ENCODE measurements around the gene CORO6. TPM values are rescaled to one million over a fixed set of nuclear protein-coding genes. Genes with fewer than 3 reads are reported as not detected.

The CORO6 gene
- polyA plus RNA-seq, 2 of the 4 experiments (the other 2 are of a cell fraction): 5.0 to 10.1 TPM

DNA sequence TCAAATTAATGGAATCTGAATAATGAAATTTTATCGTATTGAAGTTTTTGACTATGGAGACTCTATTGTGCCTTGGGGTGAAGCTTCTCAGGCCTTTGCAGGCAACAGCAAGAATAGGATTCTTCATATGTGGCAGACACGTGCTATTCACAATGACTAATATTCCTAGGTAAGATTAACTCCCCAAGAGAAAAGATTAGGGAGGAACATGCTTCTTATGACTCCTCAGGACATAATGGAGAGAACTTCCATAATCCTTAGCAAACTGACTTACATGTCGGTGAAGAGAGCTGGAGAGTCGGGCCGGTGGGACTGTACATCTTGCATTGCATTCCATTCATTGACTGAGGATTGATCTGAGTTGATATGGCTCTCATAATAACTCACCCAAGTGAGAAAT is 48.9 kb upstream of the CORO6 start:
- H3K9me3 ChIP-seq: no peaks in the 10 kb centered on the region
- DNase-seq (ENCODE audit: low read depth in 1 of 2, low spot score in 1 of 2) (no peak), ATAC-seq (no peak), FAIRE-seq (peak; percentile 36)
- 0 out of 3 replicates have a peak, but pooled peaks cover 3% of the 10 kb centered on the region for H3K4me1 ChIP-seq
- ChIA-PET CTCF (interaction anchor here (0.8 to 2.4 kb wide), 5 partner anchors 15 to 260 kb away, joined by 3 to 7 read pairs (median 6); no protein-coding TSS in a partner anchor), POLR2A (no interaction called here)
- no peak for TF ChIP-seq HEYL (CRISPR knock-in tag; IDR thresholded peaks at IDR 0.05)
- no peak for TF ChIP-seq RARB (CRISPR knock-in tag; IDR thresholded peaks at IDR 0.05)
- no peak for TF ChIP-seq ZSCAN20 (CRISPR knock-in tag; IDR thresholded peaks at IDR 0.05)
- no peak for TF ChIP-seq BHLHE40 (IDR thresholded peaks at IDR 0.05; ENCODE audit: low read depth, low read length)
- no peak for TF ChIP-seq CEBPB (IDR thresholded peaks at IDR 0.05)
- TF ChIP-seq CHD4 (IDR thresholded peaks at IDR 0.05; ENCODE audit: borderline replicate concordance): no peak
- no peak for TF ChIP-seq JUNB (IDR thresholded peaks at IDR 0.05)
- no peak for TF ChIP-seq ZC3H11A (IDR thresholded peaks at IDR 0.05)
- TF ChIP-seq PHF8 (IDR thresholded peaks at IDR 0.05; ENCODE audit: borderline replicate concordance, low read depth): no peak
- TF ChIP-seq HOXB13 (CRISPR knock-in tag; IDR thresholded peaks at IDR 0.05; ENCODE audit: low read depth): no peak
- no peak for TF ChIP-seq CBX8 (IDR thresholded peaks at IDR 0.05)
- TF ChIP-seq NFE2L2 (conservative IDR thresholded peaks at IDR 0.05; ENCODE audit: low read length): no peak
- TF ChIP-seq KDM5A (IDR thresholded peaks at IDR 0.05): no peak
- no peak for TF ChIP-seq JUN (IDR thresholded peaks at IDR 0.05)
- no peak for TF ChIP-seq USF2 (IDR thresholded peaks at IDR 0.05)
- TF ChIP-seq CHD2 (IDR thresholded peaks at IDR 0.05; ENCODE audit: low read length, partially characterized antibody): no peak
- no peak for TF ChIP-seq E2F6 (IDR thresholded peaks at IDR 0.05; ENCODE audit: borderline replicate concordance, low read depth)
- no peak for TF ChIP-seq POLR2A (IDR thresholded peaks at IDR 0.05; ENCODE audit: low read length)
- no peak for TF ChIP-seq FOSB (CRISPR knock-in tag; IDR thresholded peaks at IDR 0.05)
- no peak for TF ChIP-seq NPAS2 (CRISPR knock-in tag; IDR thresholded peaks at IDR 0.05; ENCODE audit: borderline replicate concordance)
- 90% methylated on average over 5 of the region's 5 CpGs for WGBS (ENCODE audit: missing lambda C conversion rate)
- H3K4me2 ChIP-seq: no peak overlapping the region
- no peak overlapping the region for H3K27ac ChIP-seq
- no peak overlapping the region for H3K4me3 ChIP-seq

DNA sequence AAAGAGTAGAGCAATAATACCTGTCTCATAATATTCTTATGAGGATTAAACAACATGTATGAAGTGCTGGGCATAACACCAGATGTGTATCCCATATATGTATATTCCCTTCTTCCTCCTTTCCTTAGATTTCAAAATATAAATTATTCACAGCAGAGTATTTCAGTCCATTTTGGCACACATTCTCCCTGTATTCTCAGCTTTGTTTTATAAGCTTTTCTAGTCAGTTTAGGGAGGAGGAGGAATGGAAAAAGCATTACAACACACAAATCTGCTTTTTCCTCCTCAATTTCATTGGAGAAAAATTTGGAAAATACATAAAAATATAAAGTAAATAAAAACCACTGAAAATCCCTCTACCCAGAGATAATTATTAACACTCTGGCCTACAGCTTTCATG is 46.6 kb upstream of the CORO6 start:
- Histone ChIP-seq H3K4me2 (no peak overlapping the region), H3K27ac (no peak overlapping the region), H3K4me3 (no peak overlapping the region), H3K9me3 (no peaks in the 10 kb centered on the region), H3K4me1 (peaks cover 16% of the 10 kb centered on the region)
- ChIA-PET CTCF (interaction anchor here (1.0 to 2.9 kb wide), 4 partner anchors 13 to 424 kb away, joined by 3 to 10 read pairs (median 6); no protein-coding TSS in a partner anchor), POLR2A (no interaction called here)
- no peak for TF ChIP-seq POLR2AphosphoS2 (conservative IDR thresholded peaks at IDR 0.05; ENCODE audit: low read length)
- TF ChIP-seq GATA3 (IDR thresholded peaks at IDR 0.05; ENCODE audit: borderline replicate concordance): no peak
- no peak for TF ChIP-seq SMC3 (IDR thresholded peaks at IDR 0.05)
- no peak for TF ChIP-seq SREBF2 (IDR thresholded peaks at IDR 0.05)
- no peak for TF ChIP-seq ZNF302 (CRISPR knock-in tag; IDR thresholded peaks at IDR 0.05)
- no peak for TF ChIP-seq NPAS2 (CRISPR knock-in tag; IDR thresholded peaks at IDR 0.05; ENCODE audit: borderline replicate concordance)
- DNase-seq (ENCODE audit: low read depth in 1 of 2, low spot score in 1 of 2): no peak
- FAIRE-seq: no peak
- ATAC-seq: no peak

GRCh38 chr17:29667969-29668368 is 45.3 kb upstream of the CORO6 start:
- H3K27ac ChIP-seq: no peak overlapping the region
- H3K4me1 ChIP-seq: peaks cover 27% of the 10 kb centered on the region
- DNase-seq (ENCODE audit: low read depth in 1 of 2, low spot score in 1 of 2): no peak
- ATAC-seq: no peak
- no peak for TF ChIP-seq MAFK (IDR thresholded peaks at IDR 0.05; ENCODE audit: partially characterized antibody)
- no peak for TF ChIP-seq PHF8 (IDR thresholded peaks at IDR 0.05; ENCODE audit: borderline replicate concordance, low read depth)
- no peak for TF ChIP-seq POLR2A (IDR thresholded peaks at IDR 0.05; ENCODE audit: low read length)
- TF ChIP-seq NFE2L2 (conservative IDR thresholded peaks at IDR 0.05; ENCODE audit: low read length): no peak
- TF ChIP-seq, protein P1, sequence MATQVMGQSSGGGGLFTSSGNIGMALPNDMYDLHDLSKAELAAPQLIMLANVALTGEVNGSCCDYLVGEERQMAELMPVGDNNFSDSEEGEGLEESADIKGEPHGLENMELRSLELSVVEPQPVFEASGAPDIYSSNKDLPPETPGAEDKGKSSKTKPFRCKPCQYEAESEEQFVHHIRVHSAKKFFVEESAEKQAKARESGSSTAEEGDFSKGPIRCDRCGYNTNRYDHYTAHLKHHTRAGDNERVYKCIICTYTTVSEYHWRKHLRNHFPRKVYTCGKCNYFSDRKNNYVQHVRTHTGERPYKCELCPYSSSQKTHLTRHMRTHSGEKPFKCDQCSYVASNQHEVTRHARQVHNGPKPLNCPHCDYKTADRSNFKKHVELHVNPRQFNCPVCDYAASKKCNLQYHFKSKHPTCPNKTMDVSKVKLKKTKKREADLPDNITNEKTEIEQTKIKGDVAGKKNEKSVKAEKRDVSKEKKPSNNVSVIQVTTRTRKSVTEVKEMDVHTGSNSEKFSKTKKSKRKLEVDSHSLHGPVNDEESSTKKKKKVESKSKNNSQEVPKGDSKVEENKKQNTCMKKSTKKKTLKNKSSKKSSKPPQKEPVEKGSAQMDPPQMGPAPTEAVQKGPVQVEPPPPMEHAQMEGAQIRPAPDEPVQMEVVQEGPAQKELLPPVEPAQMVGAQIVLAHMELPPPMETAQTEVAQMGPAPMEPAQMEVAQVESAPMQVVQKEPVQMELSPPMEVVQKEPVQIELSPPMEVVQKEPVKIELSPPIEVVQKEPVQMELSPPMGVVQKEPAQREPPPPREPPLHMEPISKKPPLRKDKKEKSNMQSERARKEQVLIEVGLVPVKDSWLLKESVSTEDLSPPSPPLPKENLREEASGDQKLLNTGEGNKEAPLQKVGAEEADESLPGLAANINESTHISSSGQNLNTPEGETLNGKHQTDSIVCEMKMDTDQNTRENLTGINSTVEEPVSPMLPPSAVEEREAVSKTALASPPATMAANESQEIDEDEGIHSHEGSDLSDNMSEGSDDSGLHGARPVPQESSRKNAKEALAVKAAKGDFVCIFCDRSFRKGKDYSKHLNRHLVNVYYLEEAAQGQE (IDR thresholded peaks at IDR 0.05): no peak
- no peak for TF ChIP-seq ZNF302 (CRISPR knock-in tag; IDR thresholded peaks at IDR 0.05)
- TF ChIP-seq NR3C1 (IDR thresholded peaks at IDR 0.05): no peak
- TF ChIP-seq RFX5 (IDR thresholded peaks at IDR 0.05): no peak
- no peak for TF ChIP-seq SREBF2 (IDR thresholded peaks at IDR 0.05)
- no peak for TF ChIP-seq CHD2 (IDR thresholded peaks at IDR 0.05; ENCODE audit: low read length, partially characterized antibody)
- H3K9me3 ChIP-seq: no peaks in the 10 kb centered on the region
- H3K4me2 ChIP-seq: no peak overlapping the region
- ChIA-PET POLR2A (no interaction called here), CTCF (interaction anchor here (0.9 to 2.9 kb wide), 7 partner anchors 9 to 131 kb away, joined by 3 to 10 read pairs (median 6); no protein-coding TSS in a partner anchor)
- FAIRE-seq: no peak
- H3K4me3 ChIP-seq: no peak overlapping the region

All from A549 (cell line).